ENCODE measurements around the gene STON2.

- TF ChIP-seq CTCF (IDR thresholded peaks at IDR 0.05) (no peak), POLR2A (IDR thresholded peaks at IDR 0.05) (no peak)
These were observed 136.2 kb downstream of the STON2 start for GRCh38 chr14:81263777-81264410.

Data from body of pancreas (tissue), 4 donors.